ENCODE results near the gene KMT2A.
"Not testable (repeated sequence)": the region's sequence is repeated elsewhere in the genome, so short reads cannot be mapped to it uniquely, and the experiment has no call there.

The KMT2A gene

DNA sequence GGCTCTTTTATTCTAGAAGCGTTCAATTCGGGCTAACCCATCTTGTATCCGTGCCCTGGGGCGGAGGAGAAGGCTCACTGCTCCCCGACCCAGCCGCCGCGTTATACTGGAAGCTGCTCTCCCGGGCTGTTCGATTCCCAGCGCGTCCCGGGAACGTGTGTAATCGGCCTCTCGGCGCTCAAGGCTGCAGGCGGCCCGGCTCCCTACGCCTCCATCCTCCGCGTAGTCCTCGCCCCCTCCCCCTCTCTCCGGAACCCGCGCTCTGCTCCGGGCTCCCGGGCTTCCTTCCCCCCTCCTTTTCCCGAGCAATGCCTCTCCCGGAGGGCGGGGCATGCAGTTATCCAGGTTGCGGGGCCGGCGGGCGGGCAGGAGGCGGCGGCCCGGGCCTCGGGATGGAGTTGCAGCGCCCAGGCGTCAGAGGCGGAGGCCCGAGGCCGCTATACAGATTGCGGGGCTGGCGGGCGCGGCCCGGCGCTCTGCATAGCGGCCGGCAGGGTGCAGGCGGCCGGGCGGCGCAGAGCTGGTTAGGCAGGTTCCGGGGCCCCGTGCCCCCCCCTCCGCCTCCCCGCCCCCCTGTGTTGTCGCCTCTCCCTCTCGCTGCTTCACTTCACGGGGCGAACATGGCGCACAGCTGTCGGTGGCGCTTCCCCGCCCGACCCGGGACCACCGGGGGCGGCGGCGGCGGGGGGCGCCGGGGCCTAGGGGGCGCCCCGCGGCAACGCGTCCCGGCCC lies at the start of gene KMT2A:
KMT2A (plus strand) TSS at position 600 of the 732 bp plus-strand sequence; CDS start at position 621, 21 bp downstream.
- peak; percentile 89 to 96 for DNase-seq

DNA sequence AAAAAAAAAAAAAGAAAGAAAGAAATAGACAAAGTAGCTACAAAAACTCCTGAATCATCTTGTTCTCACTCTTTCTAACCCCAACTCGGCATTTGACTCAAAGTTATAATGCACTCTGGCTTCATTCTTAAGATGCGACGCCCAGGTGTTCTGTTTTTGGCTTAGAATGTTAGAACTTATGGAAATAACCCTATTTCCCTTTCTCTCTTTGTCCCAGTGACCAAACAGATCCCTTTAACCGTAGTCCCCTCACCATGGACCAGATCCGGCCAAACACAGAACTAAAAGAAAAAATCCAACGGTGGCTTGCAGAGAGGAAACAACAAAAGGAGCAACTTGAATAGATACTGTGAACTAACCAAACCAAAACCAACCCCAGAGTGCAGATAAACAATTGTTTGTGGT lies 40.2 kb upstream of the KMT2A start:
- no peak for DNase-seq

DNA sequence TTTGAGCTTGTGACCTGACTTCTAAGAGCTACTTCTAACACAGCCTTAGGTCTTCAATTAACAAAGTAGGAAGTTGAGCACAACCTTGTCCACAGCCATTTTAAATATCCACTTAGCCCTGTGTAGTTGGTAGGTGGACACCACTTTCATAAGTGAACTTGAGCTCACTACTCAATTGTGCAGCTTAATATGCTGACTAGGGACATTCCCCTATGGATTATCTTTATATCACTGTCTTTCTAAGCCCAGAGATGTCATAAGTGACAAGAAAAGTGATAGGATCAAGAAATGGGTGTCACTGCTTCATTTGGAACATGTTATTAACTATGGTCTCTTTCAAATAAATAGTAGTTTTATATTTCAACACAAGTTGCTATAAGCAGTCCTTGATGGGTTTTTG lies 38.8 kb upstream of the KMT2A start:
- no peak for DNase-seq

DNA sequence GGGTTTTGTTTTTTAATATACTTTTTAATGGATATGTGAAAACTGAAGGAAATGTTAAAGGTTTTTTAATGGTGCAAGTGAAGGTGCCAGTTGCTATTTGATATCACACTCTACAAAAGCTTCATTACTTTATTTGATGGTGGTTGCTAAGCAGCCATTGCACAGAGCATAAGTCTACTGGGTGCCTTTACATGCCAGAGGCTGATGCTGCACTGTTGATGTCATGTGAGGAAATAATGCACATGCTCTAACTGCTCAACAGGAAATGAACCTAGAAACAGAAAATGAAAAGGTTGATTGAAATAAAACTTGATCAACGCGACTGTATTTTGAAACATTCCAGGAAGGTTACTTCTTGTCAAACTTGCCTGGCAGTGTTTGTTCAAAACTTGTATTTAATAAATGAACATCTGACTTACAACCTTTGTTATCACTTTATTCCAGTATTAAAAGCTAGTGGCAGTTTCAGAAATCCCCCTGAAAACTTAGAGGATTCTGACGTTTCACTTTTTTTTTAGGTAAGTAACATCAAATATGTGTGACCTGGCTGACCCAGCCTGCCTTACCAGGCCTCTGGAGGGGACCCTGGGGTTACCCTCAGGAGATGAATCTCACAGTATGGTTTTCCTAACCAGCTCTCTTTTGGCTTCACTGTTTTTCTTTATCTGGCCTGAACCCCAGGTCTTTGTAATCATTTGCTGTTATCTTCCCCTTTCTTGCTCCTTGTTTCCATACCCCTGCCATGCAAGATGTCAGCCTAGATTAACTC lies 37.3 kb upstream of the KMT2A start:
- no peak for DNase-seq

DNA sequence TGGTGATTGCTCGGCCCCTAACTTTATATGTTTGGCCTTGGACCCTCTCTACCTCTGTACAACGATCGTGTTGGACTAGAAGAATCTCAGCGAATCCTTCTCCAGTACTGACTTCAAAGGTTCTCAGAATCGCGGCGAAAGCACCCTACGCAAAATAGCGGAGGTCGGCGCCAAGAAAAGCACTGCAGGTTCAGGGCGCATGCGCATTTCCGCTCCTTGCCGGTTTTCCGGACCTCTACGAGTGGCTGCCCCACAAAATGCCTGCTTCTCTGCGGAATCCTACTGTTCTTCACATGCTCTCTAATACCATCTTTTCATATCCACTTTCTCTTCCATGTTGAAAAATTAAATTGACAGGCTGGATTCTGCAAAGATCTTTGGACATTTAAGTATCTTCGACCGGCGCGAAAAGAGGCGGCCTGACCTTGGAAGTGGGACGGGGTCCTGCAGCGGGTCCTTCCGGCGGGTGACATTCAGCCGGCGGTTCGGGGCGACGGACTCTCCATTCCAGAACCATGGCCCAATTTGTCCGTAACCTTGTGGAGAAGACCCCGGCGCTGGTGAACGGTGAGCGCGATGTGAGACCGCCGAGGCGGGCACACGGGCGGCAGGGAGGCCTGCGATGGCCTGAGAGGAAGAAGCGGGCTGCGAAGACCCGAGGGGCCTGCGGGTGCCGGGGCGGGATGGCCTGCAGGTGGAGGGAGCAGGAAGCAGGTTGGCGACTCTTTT lies 35.0 kb upstream of the KMT2A start, which contains the start of gene ATP5MG:
ATP5MG (plus strand) TSS at position 456 of the 729 bp plus-strand sequence; CDS start at position 516, 60 bp downstream.
- peak; percentile 76 to 90 for DNase-seq

DNA sequence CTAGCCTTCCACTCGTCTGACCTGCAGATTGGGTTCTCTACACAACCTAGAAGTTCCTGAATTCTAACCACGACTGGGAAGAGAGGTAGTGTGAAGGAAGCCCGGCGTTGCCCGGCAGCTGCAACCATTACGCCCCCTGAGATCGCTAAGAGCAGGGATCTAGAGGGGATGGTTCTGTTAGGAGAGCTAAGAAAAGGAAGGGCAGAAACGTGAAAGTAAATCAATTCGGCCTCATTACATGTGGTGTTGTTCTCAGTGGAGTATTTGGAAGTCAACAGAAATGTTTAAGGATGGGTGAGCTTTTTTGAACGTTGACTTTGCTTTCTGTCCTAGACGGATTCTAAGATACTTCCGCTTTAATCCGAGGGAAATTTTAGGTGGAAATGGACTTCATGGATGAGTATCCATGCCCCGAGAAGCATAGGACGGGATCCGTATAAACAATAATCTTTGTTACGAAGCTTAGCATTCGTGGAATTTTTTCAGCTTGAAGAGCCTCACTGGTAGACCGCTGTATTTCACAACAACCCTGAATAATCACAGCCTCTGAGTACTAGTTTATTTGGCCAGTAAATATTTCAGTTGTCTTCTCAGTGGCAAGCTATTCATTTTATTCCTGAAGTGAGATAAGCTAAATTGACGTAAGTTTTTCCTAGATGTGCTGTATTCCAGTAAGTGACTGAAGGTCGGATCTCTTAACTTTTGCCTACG lies 34.3 kb upstream of the KMT2A start:
- DNase-seq = peak; percentile 29 to 42

DNA sequence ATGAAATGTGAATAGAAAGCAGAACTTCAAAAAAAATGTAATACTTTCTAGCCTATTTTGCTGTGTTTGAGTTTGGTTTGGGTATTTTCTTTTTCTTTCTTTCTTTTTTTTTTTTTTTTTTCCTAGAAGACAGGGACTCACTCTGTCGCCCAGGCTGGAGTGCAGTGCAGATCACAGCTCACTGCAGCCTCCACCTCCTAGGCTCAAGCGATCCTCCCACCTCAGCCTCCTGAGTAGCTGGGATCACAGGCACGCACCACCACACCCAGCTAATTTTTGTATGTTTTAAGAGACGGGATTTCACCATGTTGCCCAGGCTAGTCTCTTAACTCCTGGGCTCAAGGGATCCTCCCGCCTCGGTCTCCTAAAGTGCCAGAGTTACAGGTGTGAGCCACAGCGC lies 33.7 kb upstream of the KMT2A start:
- DNase-seq = not testable (repeated sequence)

DNA sequence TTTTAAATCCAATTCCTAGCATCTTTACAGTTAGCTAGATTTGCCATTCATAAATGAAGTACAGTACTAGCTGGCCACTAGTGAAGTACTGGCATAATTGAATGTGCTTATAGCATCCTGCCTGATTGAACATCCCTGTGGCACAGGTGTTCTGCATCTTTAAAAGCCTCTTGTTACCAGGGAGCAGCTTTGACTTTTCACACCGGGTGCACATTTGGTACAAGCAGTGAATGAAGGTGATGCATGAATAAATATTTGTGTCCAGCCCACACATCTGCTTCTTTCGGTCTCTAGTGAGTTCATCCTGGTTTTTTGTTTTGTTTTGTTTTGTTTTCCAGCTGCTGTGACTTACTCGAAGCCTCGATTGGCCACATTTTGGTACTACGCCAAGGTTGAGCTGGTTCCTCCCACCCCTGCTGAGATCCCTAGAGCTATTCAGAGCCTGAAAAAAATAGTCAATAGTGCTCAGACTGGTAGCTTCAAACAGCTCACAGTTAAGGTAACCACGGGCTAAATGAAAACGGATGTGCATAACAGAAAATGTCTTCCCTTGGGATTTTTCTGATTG lies 29.6 kb upstream of the KMT2A start:
- no peak for DNase-seq

DNA sequence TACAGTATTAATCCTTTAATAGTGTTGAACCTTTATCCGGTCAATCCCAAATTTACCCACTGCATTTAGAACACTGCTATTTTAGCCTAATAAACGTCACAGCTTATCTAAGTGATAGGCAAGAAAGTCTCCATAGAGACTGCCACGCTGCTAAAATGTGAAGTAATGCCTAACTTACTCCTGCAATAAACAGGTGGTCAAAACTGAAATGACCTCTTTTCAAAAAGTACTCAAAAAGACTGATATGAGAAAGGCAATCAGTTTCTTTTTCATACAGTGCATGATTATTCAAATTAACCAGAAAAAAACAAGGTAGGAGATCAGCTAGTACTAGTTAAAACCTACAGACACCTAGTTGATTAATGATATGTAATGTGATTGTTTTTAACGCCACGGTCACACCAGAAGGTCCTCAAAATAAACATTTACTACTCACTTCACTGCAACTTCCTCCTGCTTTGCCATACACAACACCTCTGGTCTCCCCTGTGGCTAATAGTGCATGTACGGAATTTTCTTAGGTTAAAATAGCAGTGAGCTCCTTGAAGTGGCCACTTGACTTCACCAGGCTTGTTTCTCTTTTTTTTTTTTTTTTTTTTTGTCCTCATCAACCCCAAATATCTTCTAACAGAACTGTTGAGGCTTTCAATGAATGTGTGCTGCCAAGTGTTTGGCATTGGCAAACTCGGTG lies 26.1 kb upstream of the KMT2A start:
- DNase-seq = no peak

DNA sequence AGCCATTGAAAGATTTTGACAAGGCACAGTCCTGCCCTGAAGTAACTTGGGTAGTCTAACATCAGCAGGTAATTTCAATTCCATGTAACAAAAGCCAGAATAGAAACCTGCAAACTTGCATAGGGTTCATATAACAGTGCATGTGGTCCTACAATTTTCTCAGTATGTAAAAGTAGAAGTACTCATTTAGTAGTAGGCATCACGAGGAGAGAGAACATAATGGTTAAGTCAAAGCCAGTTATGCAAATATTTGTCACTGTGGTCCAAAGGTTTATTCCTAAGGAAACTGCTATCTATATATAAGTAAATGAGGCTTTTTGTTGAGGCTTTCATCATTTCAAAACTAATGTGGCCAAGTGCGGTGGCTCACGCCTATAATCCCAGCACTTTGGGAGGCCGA lies 24.8 kb upstream of the KMT2A start:
- DNase-seq = no peak

DNA sequence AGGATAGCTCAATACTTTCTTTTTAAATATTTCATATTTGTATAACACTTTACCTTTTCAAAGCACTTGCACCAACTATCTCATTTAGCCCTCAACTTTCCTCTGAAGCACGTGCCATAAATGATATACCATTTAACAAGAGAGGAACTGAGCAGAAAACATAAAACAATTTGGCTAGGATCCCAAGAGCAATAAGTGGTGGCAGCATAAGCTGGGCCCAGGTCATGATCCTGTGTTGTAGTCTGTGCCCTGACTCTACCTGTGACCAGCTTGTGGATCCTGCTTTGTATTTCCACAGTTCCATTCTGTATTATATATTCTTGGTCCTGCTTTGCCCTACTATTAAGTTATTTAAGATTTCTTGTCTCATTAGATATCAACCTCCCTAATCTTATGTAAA lies 23.4 kb upstream of the KMT2A start:
- no peak for DNase-seq

DNA sequence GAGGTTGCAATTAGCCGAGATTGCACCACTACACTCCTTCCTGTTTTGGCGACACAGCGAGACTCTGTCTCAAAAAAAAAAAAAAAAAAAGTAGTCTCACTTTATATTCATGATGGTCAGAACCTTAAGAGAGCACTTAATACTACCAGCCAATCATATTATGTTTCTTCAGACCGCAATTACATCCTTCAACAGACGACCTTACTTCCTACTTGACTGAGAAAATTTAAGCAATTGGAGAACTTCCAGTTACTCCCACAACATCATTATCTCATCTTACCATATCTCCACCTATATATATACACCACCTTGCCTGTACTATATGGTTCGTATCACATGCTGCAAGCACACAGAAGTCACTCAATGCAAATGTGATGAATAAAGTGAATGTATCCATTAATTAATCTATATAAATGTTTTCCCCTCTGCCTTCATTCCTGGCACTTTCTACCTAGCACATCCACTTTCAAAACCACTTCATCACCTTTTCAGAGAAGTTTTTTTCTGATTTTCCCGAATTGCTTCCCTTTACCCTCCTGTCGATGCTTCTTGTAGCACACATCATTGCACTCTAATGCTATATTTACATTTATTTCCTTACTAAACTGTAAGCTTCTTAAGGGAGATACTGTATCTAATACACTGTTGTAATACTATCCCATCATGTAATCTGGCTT lies 21.1 kb upstream of the KMT2A start:
- peak; percentile 82 to 83 for DNase-seq

DNA sequence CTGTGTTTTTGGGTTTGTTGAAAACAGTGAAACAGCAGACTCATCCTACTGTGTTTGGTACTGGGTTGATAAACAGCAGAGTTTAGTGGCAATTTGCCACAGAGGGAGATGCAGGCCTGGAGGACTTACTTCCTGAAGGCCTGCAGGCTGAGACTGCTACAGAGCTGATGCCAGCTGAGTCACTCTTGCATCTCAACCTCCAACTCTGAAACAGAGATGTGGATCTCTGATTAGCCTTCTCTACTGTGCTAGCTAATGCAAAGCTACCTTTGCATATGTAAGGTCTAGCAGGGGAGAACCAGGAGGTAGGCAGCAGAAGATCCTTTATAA lies 20.6 kb upstream of the KMT2A start:
- peak; percentile 76 to 89 for DNase-seq

DNA sequence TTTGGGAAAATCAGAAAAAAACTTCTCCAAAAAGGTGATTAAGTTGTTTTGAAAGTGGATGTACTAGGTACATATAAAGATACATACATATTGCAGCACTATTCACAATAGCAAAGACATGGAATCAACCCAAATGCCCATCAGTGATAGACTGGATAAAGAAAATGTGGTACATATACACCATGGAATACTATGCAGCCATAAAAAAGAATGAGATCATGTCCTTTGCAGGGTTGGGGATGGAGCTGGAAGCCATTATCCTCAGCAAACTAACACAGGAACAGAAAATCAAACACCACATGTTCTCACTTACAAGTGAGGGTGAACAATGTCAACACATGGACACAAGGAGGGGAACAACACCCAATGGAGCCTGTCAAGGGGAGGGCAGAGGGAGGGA lies 19.4 kb upstream of the KMT2A start:
- DNase-seq = not testable (repeated sequence)

DNA sequence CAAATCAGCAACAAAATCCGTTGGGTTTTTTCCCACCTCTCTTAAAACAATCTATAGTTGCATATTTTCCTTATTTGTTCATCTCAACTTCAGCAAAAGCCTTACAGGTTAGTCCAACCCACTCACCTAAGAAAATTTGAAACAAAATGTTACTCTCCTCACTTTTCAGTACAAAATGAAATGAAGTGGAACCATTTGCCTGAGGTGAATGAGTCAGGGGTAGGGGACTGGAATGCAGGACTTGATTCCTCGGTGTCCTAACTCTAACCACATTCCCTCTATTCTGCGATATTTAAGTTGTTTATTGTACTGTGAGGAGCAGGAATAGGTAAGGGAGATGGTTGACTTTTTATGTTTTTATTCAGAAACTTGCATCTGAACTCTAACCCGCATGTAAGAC lies 18.5 kb upstream of the KMT2A start:
- no peak for DNase-seq

DNA sequence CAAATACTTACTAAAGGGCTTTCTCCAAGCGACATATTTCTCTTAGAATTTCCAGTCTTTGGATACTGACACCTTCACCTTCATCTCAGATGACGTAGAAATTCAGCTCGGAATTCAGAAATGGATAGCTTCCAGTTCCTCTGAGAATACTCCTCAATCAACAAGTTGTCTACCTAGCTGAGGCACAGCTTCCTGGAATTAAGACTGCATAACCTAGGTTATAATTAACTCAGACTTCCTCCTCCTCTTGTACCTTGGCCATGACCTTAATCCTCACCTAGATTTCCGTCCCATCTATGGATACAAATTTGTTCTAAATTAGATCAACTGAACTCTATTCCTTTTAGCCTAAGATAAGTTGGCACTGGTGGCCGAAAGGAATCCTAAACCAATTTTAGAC lies 17.5 kb upstream of the KMT2A start:
- DNase-seq = no peak

DNA sequence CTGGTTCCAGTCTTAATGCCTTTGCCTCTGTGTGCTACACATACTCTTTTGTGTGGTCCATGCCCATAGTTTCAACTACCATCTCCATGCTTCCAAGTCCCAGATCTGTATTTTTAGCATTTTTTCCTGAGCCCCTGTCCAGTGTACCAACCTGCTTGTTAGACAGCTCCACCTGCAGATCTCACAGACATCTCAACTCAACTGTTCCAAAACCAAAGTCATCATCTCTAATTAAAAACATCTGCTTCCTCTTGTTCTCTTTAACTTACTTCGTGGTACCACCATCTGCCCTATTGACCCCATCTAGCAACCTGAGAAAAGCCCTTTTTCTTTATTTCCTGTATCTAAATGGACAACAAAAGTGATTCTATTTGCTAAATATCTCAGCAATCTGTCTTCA lies 8.6 kb upstream of the KMT2A start:
- no peak for DNase-seq

DNA sequence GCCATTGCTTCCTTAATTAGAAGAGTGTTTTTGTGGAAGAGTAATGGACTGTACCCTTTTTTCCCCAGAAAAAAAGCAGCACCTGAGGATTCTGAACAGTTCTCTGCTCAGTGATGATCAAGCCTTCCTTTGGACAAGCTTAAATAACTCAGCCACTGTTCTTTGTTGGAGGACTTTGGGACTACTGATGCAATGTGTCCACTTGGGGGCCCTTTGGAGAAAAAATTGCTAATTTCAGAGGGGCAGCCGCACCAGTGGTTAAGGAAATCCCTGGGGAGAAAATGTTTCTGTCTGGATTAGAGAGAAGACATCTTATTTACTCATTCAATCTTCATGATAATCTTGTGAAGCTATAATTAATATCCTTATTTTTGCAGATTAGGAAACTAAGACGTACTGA lies 5.3 kb upstream of the KMT2A start:
- no peak for DNase-seq

DNA sequence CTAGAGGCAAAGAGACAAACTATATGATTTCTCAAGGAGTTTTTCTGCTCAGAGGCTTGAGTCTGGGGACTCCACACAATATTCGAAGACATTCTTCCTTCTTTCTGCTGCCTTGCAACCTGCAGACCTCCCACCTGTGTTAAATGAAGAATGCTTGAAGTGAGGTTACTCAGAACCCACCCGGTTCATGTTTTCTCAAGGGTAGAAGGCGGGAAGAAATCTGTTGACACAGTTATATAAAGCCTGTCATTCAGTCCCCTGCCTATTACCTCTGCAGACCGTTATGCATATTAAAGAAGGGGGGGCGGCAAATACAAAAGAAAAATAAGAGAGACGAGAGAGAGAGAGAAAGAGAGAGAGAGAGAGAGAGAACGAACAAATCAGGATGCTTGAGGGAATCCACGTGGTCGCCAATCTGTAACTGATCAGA lies 2.2 kb upstream of the KMT2A start:
- peak in 1 of 2 experiments; percentile 33 for DNase-seq

DNA sequence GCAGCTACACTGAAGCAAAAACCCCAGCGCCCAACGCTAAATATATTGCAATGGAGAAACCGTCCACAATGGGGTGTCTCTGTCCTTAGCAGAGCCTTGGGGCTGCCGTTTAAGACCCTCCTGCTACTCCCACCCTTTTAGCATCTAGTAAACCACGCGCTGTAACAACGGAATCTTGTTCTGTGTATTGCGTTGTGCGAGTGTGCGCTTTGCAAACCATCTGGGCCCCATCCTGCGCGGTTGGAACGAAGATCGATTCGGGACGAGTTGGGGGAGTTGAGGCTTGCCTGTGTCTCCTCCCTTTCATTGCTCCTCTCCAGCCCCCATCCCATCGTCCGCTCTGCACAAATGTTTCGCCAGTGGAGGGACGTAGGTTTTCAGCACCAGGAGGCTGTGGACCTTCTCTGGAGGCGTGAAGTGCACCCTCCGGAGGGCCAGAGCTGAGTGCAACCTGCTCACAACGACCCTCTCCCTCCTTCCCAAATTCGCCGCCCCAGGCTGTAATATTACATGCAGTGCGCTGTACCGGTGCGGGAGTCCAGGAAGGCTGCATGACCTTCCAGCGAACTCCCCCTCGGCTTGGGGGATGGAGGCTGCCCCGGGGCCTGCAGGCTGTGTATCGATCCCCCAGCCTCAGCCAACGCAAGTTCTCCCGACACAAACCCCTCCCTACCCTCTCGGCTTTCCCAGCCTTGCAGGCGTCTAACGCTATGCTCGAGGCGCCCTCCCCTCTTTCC lies 1.6 kb upstream of the KMT2A start:
- DNase-seq = peak in 1 of 2 experiments; percentile 48

Measured in AML-193 (cell line).